Transverse colon (tissue), 4 donors: ENCODE results near the gene KLK7.

Experiments
- CTCF ChIP-seq, 5 experiments: fragments of 200-600 bp in 3 of 5; fragments of 450-650 bp in 2 of 5; sonication (generic) in 3 of 5; IDR thresholded peaks; 1 replicate in 2 of 5; 2 replicates in 3 of 5; pipeline ENCODE4 v1.5.1; 2016 to 2017; ENCODE audit warnings: antibody characterized with exemption in 5 of 5, inconsistent platforms in 3 of 5, mild to moderate bottlenecking in 2 of 5, moderate library complexity in 1 of 5
- POLR2A ChIP-seq: fragments of 450-650 bp; IDR thresholded peaks from one replicate; pipeline ENCODE4 v1.6.1; 2016; ENCODE audit warnings: antibody characterized with exemption, mild to moderate bottlenecking, moderate library complexity
- POLR2AphosphoS5 ChIP-seq, 3 donors: sonication (generic); formaldehyde crosslinking; IDR thresholded peaks; one replicate each; pipeline ENCODE4 v1.6.1; 2016; ENCODE audit warnings: antibody characterized with exemption in 3 of 3

GRCh38 chr19:50983625-50984292 is at the start of gene KLK7:
- TF ChIP-seq POLR2A (no peak), CTCF (IDR thresholded peaks at IDR 0.05) (no peak), POLR2AphosphoS5 (IDR thresholded peaks at IDR 0.05) (no peak)
